HG03064 (cell line): ENCODE results near the gene HIVEP2.

Experiments used
- ATAC-seq: cut with Tn5 transposase; IDR thresholded peaks from one replicate; pipeline ENCODE4 v1.9.1; 2021; ENCODE audit warnings: low read depth; ENCODE audit not compliant: unreplicated experiment

The HIVEP2 gene

GRCh38 chr6:142797159-142797558, 147.8 kb downstream of the HIVEP2 start:
- ATAC-seq, result no peak

GRCh38 chr6:142796571-142796970, 148.4 kb downstream of the HIVEP2 start:
- ATAC-seq, result no peak

DNA sequence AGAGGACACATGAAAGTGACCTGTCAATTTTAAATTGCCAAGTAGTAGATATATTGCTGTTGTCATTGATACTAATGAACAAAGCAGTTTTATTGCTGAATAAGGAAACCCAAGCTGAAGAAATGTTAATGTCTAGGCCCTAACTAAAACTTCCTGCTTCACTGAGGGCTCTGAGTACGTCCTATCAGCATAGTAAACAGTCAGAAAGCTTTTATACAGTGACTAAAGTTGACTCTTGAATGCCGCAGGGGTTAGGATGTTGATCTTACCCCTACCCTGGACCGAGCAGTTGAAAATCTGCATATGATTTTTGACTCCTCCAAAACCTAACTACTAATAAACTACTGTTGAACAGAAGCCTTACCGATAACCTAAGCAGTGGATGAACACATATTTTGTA, 149.0 kb downstream of the HIVEP2 start:
- ATAC-seq, result no peak

DNA sequence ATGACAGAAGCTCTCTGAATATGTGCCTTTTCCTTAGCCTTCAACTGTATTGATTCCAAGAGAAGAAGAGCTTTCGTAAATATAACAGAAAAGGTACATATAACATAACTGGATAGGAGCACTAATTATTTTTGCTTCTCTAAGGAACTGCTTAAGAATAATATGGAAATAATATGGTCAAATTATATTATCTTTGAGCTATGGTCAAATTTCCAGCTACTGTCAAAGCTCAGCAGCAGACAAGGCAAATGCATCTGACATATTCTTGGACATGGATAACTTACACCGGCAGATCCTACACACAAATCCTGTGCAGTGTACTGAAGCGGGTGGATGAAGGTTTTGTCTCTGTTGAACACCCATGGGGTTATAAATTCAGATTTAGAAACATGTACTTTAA, 150.6 kb downstream of the HIVEP2 start:
- no peak for ATAC-seq

DNA sequence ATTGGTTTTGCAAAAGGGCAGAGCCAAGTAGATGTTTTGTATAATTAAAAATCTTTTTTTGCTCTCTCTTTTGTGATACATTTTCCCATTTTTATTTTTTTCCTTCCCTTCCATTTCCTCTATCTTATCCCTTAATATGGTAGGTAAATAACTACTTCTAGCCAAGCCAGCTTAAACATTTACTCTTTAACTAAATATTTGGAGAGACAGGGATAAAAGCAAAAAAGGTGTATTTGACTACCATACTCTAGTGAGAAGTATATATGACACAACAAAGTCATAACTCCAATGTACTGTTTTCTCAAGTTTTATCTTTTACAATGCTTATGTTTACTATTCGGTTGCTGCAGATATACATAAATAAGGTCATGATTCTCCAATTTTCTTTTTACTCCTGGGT, 154.7 kb downstream of the HIVEP2 start:
- ATAC-seq, result no peak

- no peak for ATAC-seq
Observed at GRCh38 chr6:142787422-142787821, 157.6 kb downstream of the HIVEP2 start.

DNA sequence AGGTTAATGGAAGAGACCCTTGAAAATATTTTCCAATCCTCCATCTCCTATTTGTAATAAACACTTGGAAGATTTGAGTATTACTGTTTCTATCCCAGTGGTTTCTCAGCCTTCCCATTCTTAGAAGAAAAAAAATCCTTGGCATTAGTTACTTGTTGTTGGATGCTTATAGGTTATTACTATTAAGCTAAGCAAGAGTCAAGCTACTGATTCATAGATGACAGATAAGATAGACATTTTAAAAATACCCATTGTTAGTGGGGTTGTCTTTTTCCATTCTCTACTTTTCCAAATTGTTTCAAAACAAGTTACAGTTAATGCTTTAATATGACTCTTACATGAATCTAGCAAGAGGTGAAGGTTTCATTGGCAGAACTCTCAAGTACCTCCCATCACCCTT, 158.5 kb downstream of the HIVEP2 start:
- no peak for ATAC-seq

- ATAC-seq, result peak; percentile 97
Observed at GRCh38 chr6:142784344-142784743, 160.6 kb downstream of the HIVEP2 start.

DNA sequence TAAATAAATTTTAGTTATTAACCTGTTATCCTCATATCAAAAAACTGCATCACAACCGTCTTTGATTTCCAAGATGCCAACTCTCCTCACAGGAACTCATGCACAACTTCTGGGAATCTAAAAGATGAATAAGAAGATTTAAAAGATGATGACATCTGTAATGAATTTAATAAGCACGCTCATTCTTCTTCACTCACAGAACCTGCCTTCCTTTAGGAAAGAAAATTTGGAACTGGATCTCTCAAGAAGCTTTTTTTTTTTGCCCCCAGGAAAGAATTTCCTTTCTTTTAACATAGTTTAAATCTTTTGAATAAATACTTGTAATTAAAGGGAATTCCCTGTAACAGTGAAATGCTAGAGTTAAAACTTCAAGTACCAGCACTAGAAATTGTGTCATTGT, 161.5 kb downstream of the HIVEP2 start:
- ATAC-seq, result no peak

- ATAC-seq, result no peak
Observed at GRCh38 chr6:142781129-142781528, 163.8 kb downstream of the HIVEP2 start.

GRCh38 chr6:142773859-142774648, 170.9 kb downstream of the HIVEP2 start:
- ATAC-seq, result no peak

GRCh38 chr6:142773324-142773723, 171.7 kb downstream of the HIVEP2 start:
- no peak for ATAC-seq

- ATAC-seq, result no peak
Observed at GRCh38 chr6:142771162-142771561, 173.8 kb downstream of the HIVEP2 start.

DNA sequence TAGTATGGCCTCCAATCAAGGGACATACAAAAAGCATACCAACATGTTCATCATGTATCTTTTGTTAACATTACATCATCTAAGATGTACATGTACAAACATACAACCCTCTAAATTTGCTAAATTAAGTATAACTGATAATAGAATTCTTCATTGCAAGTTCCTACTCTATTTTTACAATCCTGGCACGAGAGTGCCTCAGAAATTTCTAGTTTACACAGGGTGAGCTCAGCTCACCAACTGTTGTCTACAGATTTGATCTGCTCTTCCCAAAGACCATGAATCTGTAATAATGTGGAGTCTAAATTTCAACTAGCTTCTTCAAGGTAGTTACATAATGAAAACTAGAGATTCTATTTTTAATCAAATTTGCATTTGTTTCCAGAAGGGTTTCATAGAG, 179.7 kb downstream of the HIVEP2 start:
- no peak for ATAC-seq

DNA sequence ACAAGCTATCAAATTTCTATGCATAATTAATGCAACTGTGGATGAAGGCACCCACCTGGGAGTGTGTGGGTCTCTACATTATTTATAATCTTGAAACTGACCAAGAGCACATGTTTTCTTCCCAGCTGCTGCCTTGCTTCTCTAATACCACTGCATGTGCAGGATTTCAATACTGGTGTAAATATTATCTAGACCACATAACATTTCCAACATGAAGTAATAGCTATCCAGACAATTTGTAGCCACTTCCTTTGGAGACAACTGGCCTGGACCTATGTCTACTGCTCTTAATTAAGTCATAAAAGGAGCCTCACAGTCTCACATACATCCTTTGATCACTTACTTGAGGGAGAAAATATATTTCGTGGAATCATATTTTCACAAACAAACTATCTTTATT, 180.7 kb downstream of the HIVEP2 start:
- no peak for ATAC-seq

DNA sequence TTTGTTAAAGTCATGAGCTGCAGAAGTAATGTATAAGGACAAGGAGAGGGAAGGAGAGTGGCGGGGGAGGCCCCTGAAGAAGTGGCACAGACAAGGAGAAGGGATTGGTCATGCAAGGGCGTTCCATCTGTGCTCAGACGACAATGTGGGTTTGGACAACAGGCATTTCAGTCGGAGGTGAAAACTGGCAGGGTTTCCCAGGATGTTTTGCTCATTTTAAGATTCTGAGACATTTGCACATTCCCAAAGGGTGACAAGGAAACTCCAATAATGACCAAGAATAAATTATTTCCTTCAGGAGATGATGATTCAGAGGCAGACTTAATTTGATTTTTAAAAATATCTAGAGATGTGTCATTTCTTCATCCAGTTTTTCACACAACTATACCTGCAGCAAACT, 181.8 kb downstream of the HIVEP2 start:
- no peak for ATAC-seq

- no peak for ATAC-seq
Observed at GRCh38 chr6:142761756-142762155, 183.2 kb downstream of the HIVEP2 start.

DNA sequence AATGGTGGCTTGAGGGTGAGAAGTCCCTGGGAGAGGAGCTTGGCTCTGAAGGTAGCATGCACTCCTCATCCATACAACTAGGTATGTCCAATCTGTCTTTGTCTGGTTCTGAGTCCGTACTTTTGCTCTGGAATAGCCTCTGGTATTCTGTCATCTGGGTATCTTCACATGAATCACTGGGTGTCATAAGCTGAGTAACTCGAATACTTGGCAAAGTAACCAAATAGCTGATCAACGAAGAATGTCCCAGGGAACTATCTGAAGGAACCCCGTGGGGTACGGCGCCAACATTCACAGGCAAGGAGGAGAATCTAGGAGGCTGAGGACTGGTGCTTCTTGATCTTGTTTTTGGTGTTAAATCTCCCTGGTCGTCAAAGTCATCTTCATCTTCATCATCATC, 184.8 kb downstream of the HIVEP2 start:
- ATAC-seq, result no peak

GRCh38 chr6:142758629-142759025, 186.3 kb downstream of the HIVEP2 start:
- no peak for ATAC-seq

DNA sequence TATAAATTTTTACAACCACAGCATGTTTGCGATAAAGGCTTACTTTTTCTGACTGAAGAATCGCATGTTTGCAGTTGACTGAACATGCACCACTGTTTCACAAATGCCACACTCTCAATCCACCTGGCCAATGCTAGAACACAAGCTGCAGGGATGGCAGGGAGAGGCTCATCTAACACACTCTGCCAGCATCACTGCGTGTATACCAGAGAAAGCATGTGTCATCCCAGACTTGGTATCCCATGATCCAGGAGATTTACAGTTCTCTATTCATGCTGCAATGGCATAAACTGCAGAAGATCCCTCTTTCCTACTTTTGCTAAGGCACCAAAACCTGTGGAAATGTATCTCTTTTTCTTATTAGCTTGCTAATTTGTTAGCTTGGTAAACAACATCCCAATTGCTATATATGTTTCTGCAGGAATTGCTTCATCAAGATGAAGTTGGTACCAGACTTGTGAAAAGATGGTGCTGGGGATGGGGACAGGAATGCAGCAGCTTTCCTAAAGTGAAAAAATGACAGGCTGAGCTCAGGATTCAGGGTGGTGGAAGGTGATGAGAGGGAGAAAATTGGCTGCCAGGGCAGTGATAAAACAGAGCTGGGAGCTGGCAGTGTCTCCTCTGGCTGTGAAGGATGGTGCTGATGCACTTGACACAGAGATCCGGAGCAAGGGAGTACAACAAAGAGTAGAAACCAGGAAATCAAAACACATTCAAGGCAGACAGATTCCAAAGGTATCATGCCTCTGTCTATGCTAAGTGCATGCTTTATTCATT, 186.9 kb downstream of the HIVEP2 start:
- ATAC-seq, result no peak

- ATAC-seq, result no peak
Observed at GRCh38 chr6:142756215-142756630, 188.8 kb downstream of the HIVEP2 start.

GRCh38 chr6:142753196-142753595, 191.8 kb downstream of the HIVEP2 start:
- ATAC-seq, result no peak
